Iris pigment epithelial cell (primary cell): ENCODE data around the gene FBXO38.
A peak's percentile ranks its signal among the peaks of the same experiment; 100 is the strongest.

Experiments
- DNase-seq: peaks from one replicate; pipeline ENCODE4 v3.0.0-alpha.2; 2011; ENCODE audit warnings: low read depth

The FBXO38 gene

DNA sequence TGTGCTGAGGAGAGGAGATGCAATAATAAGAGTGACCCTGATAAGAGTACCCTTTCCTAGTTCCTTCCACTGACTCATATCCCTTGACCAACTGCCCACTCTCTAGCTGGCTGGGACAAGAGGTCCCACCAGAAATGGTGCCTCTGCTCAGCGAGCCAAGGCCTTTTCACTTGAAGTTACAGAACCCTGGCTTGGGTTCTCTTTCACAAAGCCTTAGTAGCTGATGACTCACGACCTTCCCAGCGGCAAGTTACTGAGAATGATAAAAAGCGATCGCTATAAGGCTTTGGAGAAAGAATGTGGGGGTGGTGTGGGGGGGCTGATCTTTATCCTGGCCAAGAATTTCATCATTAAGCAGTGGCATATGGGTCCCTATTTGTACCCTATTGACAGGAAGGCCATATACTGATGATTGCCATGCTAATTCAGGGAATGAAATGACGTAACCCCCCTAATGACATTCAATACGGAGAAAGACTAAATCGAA, 90.3 kb downstream of the FBXO38 start:
- DNase-seq = peak; percentile 22

DNA sequence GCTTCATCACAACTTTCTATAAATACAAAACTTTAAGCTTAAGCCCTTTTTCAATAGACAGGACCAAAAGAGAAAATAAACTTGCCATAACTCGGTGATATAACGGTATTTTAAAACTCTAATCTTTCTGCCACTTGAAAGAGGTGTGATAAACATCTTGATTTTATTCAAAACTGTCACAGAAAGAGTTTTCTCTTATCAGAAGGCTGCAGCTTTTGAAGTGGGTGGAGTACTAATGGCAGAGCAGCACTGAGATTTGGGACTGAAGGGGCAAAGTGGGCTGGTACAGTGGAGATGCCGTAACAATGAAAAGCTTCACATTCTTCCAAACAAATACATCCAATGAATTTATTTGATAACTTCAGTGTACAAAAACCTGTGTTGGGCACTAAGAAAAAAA, 92.5 kb downstream of the FBXO38 start:
- DNase-seq = no peak

DNA sequence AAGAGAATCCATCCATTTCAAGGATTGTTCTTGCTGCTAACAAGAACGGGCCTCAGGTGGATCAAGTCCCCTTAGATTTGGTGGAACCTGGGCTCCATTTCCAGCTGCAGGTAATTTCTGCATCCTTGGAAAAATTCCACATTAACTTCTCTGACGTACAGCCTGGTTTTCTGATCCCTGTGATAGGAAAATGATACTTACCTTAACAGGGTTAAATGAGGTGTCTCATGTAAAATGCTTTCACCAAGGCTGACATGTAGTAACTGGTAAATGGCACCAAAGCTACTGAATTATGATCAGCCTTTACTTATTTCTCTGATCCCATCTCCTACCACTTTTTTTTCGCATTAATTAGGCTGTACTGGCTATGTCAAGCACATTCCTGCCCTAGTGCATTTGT, 93.7 kb downstream of the FBXO38 start:
- DNase-seq = no peak

DNA sequence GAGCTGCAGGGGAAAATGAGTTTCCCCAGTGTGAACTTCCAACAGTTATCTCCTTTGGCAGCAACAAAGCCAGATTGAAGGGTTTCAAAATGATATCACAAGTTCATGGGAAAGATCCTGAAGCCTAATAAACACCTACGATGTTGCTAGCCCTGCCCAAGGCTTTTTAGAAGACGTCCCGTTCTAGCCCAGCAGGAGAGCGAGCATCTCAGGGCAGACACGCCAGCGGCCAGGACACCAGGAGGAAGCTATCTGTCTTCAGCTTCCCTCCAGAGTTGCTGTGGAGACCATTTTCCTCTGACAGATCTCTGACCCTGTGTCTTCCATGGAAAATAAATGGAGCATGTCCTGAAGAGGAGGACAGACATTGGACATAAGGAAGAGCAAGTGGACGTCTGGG, 98.4 kb downstream of the FBXO38 start:
- no peak for DNase-seq

DNA sequence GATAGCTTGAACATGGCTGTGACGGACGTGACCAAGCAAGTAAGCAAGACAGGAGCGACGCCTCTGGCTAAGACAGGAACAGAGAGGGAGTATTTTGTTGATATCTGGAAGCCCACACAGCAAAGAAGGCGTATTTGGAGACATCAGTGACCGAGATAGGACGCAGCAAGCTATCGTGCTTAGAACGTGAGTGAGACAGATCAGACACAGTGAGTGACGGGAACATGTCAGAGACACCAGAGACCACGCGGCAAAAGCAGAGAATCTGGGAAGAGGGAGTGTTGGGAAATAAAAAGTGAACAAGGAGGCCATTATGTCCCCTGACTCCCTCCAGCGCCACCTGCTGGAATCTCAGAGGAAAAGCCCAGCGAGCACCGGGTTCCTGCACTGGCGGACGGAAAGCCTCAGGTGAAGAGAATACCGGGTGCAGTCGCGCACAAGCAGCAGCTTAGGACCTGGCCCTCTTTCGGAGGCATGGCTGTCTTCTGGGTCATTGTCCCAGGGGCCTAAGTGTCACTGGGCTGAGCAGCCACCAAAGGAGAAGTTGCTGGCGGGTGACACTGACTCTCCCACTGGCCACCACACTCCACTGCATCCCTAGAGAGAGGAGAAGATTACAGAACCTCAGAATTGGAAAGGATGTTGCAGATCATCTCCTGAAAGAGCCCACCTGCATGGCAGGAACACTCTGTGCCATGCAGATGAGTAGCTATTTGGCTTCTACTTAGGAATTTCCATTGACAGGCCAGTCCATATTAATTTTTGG, 99.1 kb downstream of the FBXO38 start:
- DNase-seq = peak; percentile 31

DNA sequence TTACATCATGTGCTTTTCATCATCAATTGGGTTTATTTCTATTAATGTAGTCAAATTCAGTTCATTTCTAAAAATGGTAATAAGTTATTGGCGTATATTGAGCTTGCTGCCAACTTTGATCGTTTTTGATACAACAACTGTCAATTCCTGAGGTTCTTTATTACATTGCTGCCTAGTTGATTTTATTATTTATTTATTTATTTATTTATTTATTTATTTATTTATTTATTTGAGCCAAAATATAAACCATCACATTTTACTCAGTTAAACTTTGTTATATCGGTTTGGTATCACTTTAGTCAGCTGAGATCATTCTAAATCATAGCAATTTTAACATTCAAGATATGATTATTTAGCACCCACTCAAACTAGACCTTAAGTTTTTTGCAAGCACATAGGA, 100.0 kb downstream of the FBXO38 start:
- DNase-seq = no peak

DNA sequence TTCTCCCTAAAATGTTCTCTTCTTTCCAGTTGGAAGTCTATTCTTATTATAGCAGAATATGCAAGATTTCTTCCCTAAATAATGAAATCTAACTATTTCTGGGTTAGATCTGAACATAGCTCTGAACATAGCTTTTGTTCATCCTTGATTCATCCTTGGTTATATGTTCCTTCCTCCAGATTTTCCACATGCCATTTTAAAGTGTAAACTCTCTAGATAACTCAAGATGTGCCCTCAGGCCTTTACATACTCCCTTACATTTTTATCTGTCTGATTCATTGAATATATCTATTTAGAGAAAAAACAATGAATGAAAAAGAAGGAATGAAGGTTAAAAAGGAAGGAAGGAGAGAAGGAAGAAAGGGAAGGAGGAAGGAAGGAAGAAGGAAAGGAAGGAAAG, 100.9 kb downstream of the FBXO38 start:
- DNase-seq = no peak

DNA sequence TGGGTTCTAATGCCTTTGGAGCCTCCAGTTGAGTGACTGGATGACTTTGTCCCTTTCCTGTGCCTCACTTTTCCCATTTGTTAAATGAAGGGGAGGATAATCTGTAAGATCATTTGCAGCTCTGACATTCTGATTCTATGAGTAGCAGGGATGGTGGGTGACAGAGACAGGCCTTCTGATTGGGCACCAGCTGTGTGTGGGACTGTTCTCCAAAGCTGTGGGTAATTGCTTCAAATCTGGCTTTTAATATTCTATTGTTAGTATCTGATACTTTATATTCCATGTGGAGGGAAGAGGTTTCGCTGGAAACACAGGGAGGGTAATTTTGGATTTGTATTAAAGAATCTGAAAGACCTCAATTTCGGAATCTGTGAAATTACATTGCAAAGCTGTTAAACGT, 102.7 kb downstream of the FBXO38 start:
- DNase-seq = no peak

DNA sequence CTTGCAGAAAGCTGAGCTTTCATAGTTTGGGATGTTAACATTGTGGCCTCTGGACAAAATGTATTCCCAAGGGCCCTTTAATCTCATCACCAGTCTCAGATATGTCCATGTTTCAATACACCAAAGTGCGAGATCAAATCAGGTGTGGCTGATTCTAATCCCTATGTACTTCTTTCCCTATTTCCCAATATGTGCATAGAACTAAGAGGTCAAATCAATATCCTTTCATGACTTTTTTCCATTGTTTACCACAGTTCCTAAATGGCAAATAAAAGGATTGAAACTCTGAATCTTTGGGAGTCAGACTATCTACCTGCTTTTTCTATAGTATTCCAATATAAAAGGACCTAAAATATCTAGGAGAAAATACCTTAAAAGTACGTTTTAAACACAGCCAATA, 105.0 kb downstream of the FBXO38 start:
- DNase-seq = no peak

DNA sequence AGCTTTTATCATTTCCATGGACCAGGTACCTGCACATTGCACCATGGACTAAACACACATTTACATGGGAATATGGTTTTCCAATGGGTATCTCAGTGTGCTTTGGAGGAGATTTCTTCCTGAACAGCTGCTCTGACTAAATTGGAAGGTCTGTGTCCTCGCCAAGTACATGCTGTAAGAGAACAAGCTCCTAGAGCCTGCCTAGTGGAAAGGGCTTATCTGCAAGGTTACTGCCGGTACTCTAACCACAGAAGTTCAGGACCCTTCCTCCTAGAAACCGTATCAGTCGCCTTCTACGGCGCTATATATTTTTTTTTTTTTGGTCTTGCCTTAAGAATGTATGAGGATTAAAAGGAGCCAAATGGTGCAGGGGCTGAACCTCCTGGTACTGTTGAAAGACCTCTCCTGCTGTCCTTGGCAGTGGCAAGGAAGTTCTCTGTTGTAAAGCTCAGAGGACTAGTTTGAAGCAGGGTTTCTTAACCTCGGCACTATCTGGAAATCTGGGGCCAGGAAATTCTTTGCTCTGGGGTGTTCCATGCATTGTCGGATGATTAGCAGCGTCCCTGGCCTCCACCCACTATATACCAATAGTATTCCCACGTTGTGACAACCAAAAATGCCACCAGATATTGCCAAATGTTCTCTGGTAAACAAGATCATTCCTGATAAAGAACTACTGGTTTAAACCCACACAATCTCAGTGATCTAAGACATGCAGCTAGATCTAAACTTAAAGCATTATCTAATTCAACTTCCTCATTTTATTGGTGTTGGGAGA, 107.4 kb downstream of the FBXO38 start:
- no peak for DNase-seq

DNA sequence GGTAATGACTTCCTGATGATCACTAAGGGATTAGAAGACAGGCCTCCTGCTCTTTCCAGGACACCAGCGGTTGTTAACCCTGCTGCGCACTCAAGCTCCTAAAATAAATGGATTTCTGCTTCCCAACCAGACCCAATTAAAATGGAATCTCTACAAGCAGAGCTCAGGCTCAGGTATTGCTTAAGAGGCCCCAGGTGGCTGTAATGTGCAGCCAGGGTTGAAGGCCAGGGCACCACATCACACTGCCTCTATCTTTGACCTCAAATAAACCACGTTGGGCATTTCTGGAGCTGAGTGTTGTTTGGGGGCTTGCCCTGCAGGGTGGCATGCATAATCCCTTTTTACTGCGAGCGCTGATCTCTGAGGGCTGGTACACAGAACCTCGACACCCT, 108.0 kb downstream of the FBXO38 start:
- no peak for DNase-seq

DNA sequence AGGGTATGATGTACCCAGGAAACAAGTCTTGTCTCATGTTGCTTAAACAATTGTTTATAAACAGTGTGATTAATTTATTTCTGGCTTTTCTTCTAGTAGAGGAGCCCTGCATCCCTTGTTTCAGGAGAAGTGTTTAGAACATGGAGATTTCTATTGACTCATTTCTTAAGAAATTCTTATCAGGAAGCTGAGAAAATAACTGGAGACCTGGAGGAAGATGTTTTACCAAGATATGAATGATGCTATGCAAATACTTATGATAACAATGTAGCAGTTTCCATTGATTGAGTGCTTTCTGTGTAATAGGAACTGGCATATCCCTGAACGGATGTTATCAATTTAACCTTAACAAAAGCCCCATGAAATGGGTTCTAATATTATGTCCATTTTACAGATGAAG, 108.6 kb downstream of the FBXO38 start:
- DNase-seq = no peak
